IPS-20b (cell line): ENCODE measurements around the gene BANP.
"Not testable (repeated sequence)": the region's sequence is repeated elsewhere in the genome, so short reads cannot be mapped to it uniquely, and the experiment has no call there.

Experiments used
- H3K27ac ChIP-seq: one replicate; pipeline ENCODE4 v1.5.1; 2013; ENCODE audit warnings: low read length
- H3K27me3 ChIP-seq: 2 replicates; pipeline ENCODE4 v1.6.1; 2013; ENCODE audit warnings: mild to moderate bottlenecking, low read length, inconsistent platforms; ENCODE audit not compliant: insufficient read depth
- H3K36me3 ChIP-seq: 2 replicates; pipeline ENCODE4 v1.6.1; 2013; ENCODE audit warnings: low read depth, mild to moderate bottlenecking, inconsistent platforms, low read length, moderate library complexity; ENCODE audit not compliant: insufficient read depth
- H3K4me1 ChIP-seq: 2 replicates; pipeline ENCODE4 v1.6.1; 2013; ENCODE audit warnings: mild to moderate bottlenecking, control low read depth, inconsistent platforms, low read length, moderate library complexity; ENCODE audit not compliant: insufficient read depth
- H3K4me3 ChIP-seq: 2 replicates; pipeline ENCODE4 v1.5.1; 2013; ENCODE audit warnings: mild to moderate bottlenecking, low read length, inconsistent platforms
- H3K9ac ChIP-seq: 2 replicates; pipeline ENCODE4 v1.6.1; 2013; ENCODE audit warnings: low read depth, mild to moderate bottlenecking, inconsistent platforms, low read length, moderate library complexity
- H3K9me3 ChIP-seq: 2 replicates; pipeline ENCODE4 v1.6.1; 2013; ENCODE audit warnings: mild to moderate bottlenecking, low read depth, low read length, inconsistent platforms; ENCODE audit not compliant: insufficient read depth

BANP gene

GRCh38 chr16:88086571-88087516 lies 135.6 kb downstream of the BANP start:
- Histone ChIP-seq H3K4me3 (no peak overlapping the region), H3K36me3 (no peaks in the 10 kb centered on the region), H3K9ac (no peak overlapping the region), H3K27me3 (no peaks in the 10 kb centered on the region), H3K4me1 (no peaks in the 10 kb centered on the region), H3K9me3 (no peaks in the 10 kb centered on the region), H3K27ac (no peak overlapping the region)

- Histone ChIP-seq H3K4me3 (no peak overlapping the region), H3K4me1 (no peaks in the 10 kb centered on the region), H3K27ac (no peak overlapping the region), H3K9me3 (no peaks in the 10 kb centered on the region), H3K36me3 (no peaks in the 10 kb centered on the region), H3K27me3 (no peaks in the 10 kb centered on the region), H3K9ac (no peak overlapping the region)
These were observed 136.3 kb downstream of the BANP start for GRCh38 chr16:88087517-88087877.

GRCh38 chr16:88088161-88088581 lies 136.9 kb downstream of the BANP start:
- no peak overlapping the region for H3K4me3 ChIP-seq
- H3K9ac ChIP-seq, result no peak overlapping the region
- H3K27me3 ChIP-seq, result no peaks in the 10 kb centered on the region
- H3K4me1 ChIP-seq, result no peaks in the 10 kb centered on the region
- H3K9me3 ChIP-seq, result no peaks in the 10 kb centered on the region
- H3K27ac ChIP-seq, result no peak overlapping the region
- H3K36me3 ChIP-seq, result no peaks in the 10 kb centered on the region

- H3K36me3 ChIP-seq, H3K4me3 ChIP-seq, H3K4me1 ChIP-seq, H3K9me3 ChIP-seq, H3K9ac ChIP-seq, H3K27me3 ChIP-seq, H3K27ac ChIP-seq: not testable (repeated sequence)
These were observed 137.4 kb downstream of the BANP start for GRCh38 chr16:88088611-88089010.

- H3K27ac ChIP-seq, H3K9ac ChIP-seq, H3K36me3 ChIP-seq, H3K9me3 ChIP-seq, H3K4me3 ChIP-seq, H3K4me1 ChIP-seq, H3K27me3 ChIP-seq: not testable (repeated sequence)
These were observed 137.8 kb downstream of the BANP start for GRCh38 chr16:88089071-88089470.

- not testable (repeated sequence) for H3K27ac ChIP-seq, H3K36me3 ChIP-seq, H3K4me3 ChIP-seq, H3K9ac ChIP-seq, H3K4me1 ChIP-seq, H3K9me3 ChIP-seq, H3K27me3 ChIP-seq
These were observed 138.6 kb downstream of the BANP start for GRCh38 chr16:88089632-88090376.

- H3K27me3 ChIP-seq, H3K9ac ChIP-seq, H3K27ac ChIP-seq, H3K4me3 ChIP-seq, H3K9me3 ChIP-seq, H3K36me3 ChIP-seq, H3K4me1 ChIP-seq: not testable (repeated sequence)
These were observed 139.3 kb downstream of the BANP start for GRCh38 chr16:88090377-88091175.

- H3K4me1 ChIP-seq, H3K36me3 ChIP-seq, H3K4me3 ChIP-seq, H3K9ac ChIP-seq, H3K9me3 ChIP-seq, H3K27me3 ChIP-seq, H3K27ac ChIP-seq: not testable (repeated sequence)
These were observed 140.2 kb downstream of the BANP start for GRCh38 chr16:88091221-88091971.

- H3K36me3 ChIP-seq, H3K27ac ChIP-seq, H3K4me1 ChIP-seq, H3K9ac ChIP-seq, H3K4me3 ChIP-seq, H3K9me3 ChIP-seq, H3K27me3 ChIP-seq: not testable (repeated sequence)
These were observed 140.7 kb downstream of the BANP start for GRCh38 chr16:88091972-88092302.

- not testable (repeated sequence) for H3K9me3 ChIP-seq, H3K36me3 ChIP-seq, H3K9ac ChIP-seq, H3K27me3 ChIP-seq, H3K27ac ChIP-seq, H3K4me3 ChIP-seq, H3K4me1 ChIP-seq
These were observed 141.7 kb downstream of the BANP start for GRCh38 chr16:88092791-88093555.
